PC-3 (cell line): ENCODE results near the gene AIM2.

Source experiments
- CTCF ChIP-seq: fragments of 300-600 bp; sonication (generic); conservative IDR thresholded peaks from 2 replicates; pipeline ENCODE4 v1.5.1; 2017; ENCODE audit warnings: antibody characterized with exemption, low read depth, mild to moderate bottlenecking, low read length
- EZH2 ChIP-seq: fragments of 300-600 bp; sonication (generic); IDR thresholded peaks from one replicate; pipeline ENCODE4 v1.6.1; 2017; ENCODE audit warnings: antibody characterized with exemption, mild to moderate bottlenecking, low read length; ENCODE audit not compliant: unreplicated experiment
- EZH2phosphoT487 ChIP-seq: fragments of 300-600 bp; sonication (generic); IDR thresholded peaks from 2 replicates; pipeline ENCODE4 v1.6.1; 2018; ENCODE audit warnings: mild to moderate bottlenecking, antibody characterized with exemption, low read length, borderline replicate concordance

- TF ChIP-seq CTCF = no peak
- no peak for TF ChIP-seq EZH2
- no peak for TF ChIP-seq EZH2phosphoT487
These were observed 62.5 kb downstream of the AIM2 start for GRCh38 chr1:159014003-159014571.
